Activated CD8-positive, alpha-beta memory T cell treated with anti-CD3 and anti-CD28 coated beads for 48 hours (primary cell): Measurements from ENCODE around the gene TMEM61.
"Not testable (repeated sequence)": the region's sequence is repeated elsewhere in the genome, so short reads cannot be mapped to it uniquely, and the experiment has no call there.

ENCODE experiments used
- DNase-seq, 3 experiments: peaks; one replicate each; pipeline ENCODE4 v3.0.0-alpha.2; 2020; ENCODE audit warnings: low read depth in 2 of 3, low spot score in 2 of 3

Gene TMEM61

GRCh38 chr1:54962612-54963395, 17.6 kb upstream of the TMEM61 start:
- no peak for DNase-seq

GRCh38 chr1:54963829-54964228, 16.6 kb upstream of the TMEM61 start:
- not testable (repeated sequence) for DNase-seq

GRCh38 chr1:54965624-54966340, 14.6 kb upstream of the TMEM61 start:
- DNase-seq: no peak

GRCh38 chr1:54967372-54967771, 13.1 kb upstream of the TMEM61 start:
- DNase-seq: no peak

DNA sequence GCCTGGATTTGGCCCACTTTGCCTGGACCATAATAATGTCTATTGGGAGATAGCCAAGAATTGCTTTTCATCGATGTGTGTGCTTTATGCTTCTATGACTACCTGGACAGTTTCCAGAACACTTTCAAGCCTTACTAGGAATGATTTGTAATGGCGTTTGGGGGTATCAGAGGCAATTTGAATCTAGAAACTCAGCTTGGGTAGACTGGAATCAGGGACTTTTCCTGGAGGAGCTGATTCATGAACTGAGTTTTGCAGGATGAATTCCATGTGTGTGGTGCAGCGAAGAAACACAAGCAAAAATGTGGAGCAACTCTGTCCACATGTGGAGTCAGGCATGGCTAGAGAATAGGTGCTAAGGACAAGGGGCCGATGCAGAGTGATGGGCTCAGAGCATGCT, 11.9 kb upstream of the TMEM61 start:
- no peak for DNase-seq

GRCh38 chr1:54969879-54970278, 10.5 kb upstream of the TMEM61 start:
- DNase-seq: no peak

- DNase-seq: no peak
These were observed 9.5 kb upstream of the TMEM61 start for GRCh38 chr1:54970901-54971300.

GRCh38 chr1:54971317-54971791, 9.1 kb upstream of the TMEM61 start:
- DNase-seq: no peak

DNA sequence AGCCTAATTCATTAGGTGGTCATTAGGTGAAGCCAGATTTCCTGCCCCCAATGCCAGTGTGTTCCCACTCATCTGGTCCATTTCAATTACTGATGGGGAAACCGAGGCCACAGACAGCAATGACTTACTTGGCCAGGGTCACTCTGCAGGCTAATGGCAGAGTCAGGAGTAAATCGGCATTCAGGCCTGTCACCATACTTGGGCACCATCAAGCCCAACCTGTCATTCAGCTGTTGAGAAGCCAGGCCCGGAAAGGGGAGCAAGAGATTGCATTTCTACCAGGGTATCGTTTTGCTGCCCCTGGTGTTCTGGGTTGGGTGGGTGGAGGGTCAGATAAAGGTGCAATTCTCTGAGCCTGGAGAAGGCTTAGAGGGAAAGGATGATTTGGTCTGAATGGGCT, 8.0 kb upstream of the TMEM61 start:
- DNase-seq: no peak

DNA sequence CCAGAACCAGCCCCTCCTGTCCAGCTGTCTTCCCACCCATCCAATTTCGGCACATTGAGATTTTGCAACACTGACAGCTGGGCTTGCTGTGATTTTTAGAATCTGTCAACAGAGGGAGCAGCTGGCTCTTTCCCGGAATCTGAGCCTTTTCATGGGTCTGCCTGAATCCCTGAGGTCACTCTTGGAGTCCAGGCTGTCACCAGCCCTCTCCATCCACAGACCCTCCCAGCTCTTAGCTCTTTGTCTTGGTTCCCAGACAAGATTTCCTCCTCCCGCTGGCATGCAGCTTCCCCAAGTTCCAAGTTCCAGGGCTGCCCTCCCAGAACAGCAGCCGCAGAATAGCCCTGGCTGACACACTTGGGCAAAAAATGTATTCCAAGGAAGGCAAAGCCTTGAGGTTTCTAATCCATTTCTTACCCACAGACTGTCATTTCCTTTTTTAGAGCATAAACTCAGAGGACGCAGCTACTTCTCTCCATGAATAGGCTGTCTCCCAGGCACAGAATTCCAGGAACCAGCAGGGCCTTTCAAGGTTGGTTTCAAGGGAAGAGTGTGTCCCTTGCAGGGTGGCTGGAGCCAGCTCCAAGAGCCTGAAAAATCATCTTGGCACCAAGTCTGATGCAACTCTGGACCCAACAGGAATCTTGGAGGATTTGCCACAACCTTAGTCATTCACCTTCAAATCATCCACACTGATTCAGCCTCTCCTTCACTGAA, 7.1 kb upstream of the TMEM61 start:
- no peak for DNase-seq

GRCh38 chr1:54975356-54976108, 4.9 kb upstream of the TMEM61 start:
- DNase-seq: no peak

- no peak for DNase-seq
These were observed 3.7 kb upstream of the TMEM61 start for GRCh38 chr1:54976747-54977146.

- no peak for DNase-seq
These were observed 2.7 kb upstream of the TMEM61 start for GRCh38 chr1:54977533-54978297.

DNA sequence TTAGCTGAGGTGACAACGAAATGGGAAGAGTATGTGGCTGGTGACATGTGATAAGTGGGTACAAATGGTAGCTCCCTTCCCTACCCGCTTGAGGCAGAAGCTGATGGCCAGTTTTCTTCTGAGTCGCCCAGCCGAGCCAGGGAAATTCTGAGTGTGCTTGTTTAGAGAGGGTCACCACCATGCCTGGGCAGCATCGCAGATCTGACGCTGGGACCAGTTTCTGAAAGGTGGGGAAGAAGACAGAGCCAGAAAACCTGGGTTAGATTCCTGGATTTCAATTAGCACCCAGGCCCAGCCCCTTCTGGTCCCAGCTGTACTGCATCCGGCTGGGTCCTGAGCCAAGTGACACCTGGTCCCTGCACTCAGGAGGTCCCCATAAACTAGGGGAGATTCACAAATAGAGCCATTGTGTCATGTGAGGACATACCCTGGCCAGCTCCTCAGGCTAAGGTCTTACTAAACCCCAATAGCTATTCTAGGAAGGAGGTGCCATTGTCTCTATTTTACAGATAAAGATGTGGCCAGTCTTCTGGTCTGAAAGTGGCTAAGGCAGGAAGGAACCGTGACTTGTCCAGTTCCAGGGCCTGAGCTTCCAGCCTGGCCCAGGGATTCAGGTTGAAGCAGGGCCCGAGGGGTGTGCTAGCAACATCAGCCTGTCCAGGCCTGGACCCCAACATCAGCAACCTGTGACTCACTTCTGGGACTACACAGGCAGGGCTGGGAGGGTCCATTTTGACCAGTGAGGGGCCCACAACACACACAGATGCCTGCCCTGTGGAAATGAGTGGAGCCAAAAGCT, 1.7 kb upstream of the TMEM61 start:
- no peak for DNase-seq

DNA sequence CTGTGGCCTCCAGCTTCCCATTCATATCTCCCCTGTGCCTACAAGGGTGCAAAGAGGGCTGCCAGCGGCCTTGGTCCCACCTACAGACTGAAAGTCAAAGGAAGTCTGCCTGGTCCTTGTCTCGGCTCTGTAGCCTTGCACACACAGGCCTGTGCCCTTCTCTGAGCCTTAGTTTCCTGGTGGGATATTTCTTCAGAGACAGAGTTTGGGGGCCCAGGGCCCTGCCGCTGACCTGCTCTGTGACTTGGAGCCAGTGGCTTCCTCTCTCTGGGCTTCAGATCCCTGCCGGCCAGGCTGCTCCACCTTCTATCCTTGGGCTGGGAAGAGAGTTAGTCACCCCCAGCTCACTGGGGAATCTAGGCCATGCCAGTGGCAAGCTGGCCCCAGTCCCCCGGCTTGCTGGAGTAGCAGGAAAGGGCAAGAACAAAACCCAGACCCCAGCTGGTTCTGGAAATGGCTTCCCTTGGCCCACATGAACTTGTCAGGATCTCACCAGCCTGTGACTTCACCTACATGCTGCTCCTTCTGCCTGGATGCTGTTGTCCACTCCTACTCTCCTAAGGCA, 1.0 kb upstream of the TMEM61 start:
- no peak for DNase-seq

DNA sequence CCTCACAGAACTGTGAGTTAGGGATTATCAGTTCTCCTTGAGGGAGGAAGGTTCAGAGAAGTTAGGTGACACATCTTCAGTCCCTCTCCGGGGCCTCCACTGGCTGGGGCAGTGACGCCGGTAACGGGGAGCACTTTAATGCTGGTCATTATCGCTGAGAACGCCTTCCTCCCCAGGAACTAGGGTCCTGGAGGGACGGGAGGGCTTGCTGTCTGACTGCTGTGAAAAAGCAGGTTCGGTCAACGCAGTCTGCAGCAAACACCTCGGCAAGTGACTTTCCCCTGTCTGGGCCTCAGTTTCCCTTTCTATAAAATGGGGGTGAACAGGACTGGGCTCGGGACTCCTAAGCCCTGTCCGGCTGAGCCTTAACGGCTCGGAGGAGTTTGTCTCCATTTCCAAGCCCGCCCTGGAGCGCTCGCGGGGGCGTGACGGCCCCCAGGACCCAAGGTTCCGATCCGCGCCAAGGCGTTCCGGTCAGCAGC, 341 bp upstream of the TMEM61 start:
- DNase-seq: no peak

GRCh38 chr1:54981466-54981865, 1.0 kb downstream of the TMEM61 start:
- no peak for DNase-seq

DNA sequence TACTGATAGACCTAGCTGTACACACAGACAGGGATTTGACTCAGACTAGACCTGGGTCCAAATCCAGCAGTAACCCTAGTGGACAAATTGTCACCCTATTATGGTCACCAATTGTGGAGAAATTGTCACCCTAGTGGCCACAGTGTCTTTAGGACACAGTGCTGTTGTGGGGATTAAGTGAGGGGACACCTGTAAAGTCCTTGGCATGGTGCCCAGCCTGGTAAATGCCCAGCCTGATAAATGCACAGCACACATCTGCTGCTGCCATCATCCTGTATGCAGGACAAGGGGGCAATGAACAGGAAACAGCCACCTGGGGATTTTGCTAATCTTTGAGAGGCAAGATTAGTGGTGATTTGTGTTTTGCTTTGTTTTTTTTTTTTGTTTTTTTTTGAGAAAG, 2.3 kb downstream of the TMEM61 start:
- DNase-seq: no peak
